ENCODE data around the gene ASCL4. TPM values are rescaled to one million over a fixed set of nuclear protein-coding genes. Genes with fewer than 3 reads are reported as not detected.

ASCL4 gene
- total RNA-seq, 1 experiment from 2014 or later = not detected

DNA sequence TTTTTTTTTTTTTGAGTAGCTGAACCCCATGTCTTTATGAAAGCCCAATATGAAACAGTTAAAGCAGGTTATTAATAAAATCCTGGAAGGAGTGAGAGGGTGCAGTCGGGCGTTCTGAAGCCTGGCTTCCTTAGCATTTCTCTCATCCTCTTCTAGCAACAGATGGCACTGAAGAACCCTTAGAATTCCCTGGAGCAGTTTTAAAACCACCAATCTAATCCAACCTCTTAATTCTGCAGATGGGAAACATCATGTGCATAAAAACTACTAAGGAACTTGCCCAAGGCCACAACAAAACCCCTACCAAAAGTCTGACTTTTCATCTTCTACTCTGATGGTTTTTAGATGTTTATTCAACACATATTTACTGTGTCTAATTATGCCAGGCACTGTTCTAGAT lies 38.7 kb upstream of the ASCL4 start:
- Histone ChIP-seq H4K20me1 (ENCODE audit: insufficient read depth) (no peaks in the 10 kb centered on the region), H3K4me1 (replicated peaks; ENCODE audit: insufficient read depth) (peaks cover 6% of the 10 kb centered on the region), H3K36me3 (ENCODE audit: low read depth) (peaks cover 38% of the 10 kb centered on the region), H3K9me3 (ENCODE audit: insufficient read depth, low read depth) (no peaks in the 10 kb centered on the region), H3K4me3 (no peak overlapping the region), H3K27me3 (ENCODE audit: insufficient read depth, low read depth) (no peaks in the 10 kb centered on the region), H3K9me2 (ENCODE audit: insufficient read depth) (no peaks in the 10 kb centered on the region), H2AFZ (no peak overlapping the region), H3K27ac (no peak overlapping the region), H3K79me2 (ENCODE audit: low read depth) (no peaks in the 10 kb centered on the region), H3F3A (ENCODE audit: insufficient read depth, low read depth) (peaks cover 8% of the 10 kb centered on the region; the same call in 1 of the 2 replicates), H3K4me2 (no peak overlapping the region)
- ChIA-PET POLR2A (ENCODE audit: unreplicated experiment) (no interaction called here), CTCF (no interaction called here)
- TF ChIP-seq EZH2 (IDR thresholded peaks at IDR 0.05; ENCODE audit: low read depth) = no peak
- TF ChIP-seq, protein P1, sequence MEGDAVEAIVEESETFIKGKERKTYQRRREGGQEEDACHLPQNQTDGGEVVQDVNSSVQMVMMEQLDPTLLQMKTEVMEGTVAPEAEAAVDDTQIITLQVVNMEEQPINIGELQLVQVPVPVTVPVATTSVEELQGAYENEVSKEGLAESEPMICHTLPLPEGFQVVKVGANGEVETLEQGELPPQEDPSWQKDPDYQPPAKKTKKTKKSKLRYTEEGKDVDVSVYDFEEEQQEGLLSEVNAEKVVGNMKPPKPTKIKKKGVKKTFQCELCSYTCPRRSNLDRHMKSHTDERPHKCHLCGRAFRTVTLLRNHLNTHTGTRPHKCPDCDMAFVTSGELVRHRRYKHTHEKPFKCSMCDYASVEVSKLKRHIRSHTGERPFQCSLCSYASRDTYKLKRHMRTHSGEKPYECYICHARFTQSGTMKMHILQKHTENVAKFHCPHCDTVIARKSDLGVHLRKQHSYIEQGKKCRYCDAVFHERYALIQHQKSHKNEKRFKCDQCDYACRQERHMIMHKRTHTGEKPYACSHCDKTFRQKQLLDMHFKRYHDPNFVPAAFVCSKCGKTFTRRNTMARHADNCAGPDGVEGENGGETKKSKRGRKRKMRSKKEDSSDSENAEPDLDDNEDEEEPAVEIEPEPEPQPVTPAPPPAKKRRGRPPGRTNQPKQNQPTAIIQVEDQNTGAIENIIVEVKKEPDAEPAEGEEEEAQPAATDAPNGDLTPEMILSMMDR (conservative IDR thresholded peaks at IDR 0.05) = no peak
- DNase-seq = no peak
- no TSS peak for BruUV-seq (replicated peaks)
- intact Hi-C loops (cut with micrococcal nuclease; ENCODE audit: unreplicated experiment) = no loop called here

DNA sequence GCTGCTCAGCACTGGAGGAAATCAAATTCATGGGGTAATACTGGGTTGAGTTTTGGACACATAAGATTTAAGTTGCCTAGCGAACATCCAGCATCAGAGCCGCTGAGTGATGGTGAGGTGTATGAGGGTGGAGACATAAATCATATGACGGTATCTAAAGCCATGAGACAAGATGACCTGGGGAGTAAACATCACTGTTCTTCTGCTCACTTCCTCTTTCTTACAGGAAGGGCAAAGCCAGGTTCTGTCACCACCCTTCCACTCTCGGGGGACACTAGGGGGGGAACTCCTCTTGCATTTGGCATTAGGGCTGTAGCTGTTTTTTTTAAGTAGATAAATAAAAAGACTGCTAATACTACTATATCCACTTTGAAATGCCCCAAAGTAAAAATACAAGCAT lies 37.6 kb upstream of the ASCL4 start:
- Histone ChIP-seq H3K27ac (no peak overlapping the region), H3K36me3 (ENCODE audit: low read depth) (peaks cover 41% of the 10 kb centered on the region), H3K4me3 (no peak overlapping the region), H3K4me2 (no peak overlapping the region), H3K79me2 (ENCODE audit: low read depth) (no peaks in the 10 kb centered on the region), H3F3A (ENCODE audit: insufficient read depth, low read depth) (peaks cover 3% of the 10 kb centered on the region; the same call in 1 of the 2 replicates), H2AFZ (no peak overlapping the region), H4K20me1 (ENCODE audit: insufficient read depth) (no peaks in the 10 kb centered on the region), H3K9me3 (ENCODE audit: insufficient read depth, low read depth) (no peaks in the 10 kb centered on the region), H3K27me3 (ENCODE audit: insufficient read depth, low read depth) (no peaks in the 10 kb centered on the region), H3K4me1 (replicated peaks; ENCODE audit: insufficient read depth) (peaks cover 1% of the 10 kb centered on the region), H3K9me2 (ENCODE audit: insufficient read depth) (no peaks in the 10 kb centered on the region)
- intact Hi-C loops (cut with micrococcal nuclease; ENCODE audit: unreplicated experiment) = no loop called here
- ChIA-PET POLR2A (ENCODE audit: unreplicated experiment) (no interaction called here), CTCF (no interaction called here)
- no TSS peak for BruUV-seq (replicated peaks)
- DNase-seq = no peak
- TF ChIP-seq EZH2 (IDR thresholded peaks at IDR 0.05; ENCODE audit: low read depth) = no peak
- TF ChIP-seq, protein P1 (conservative IDR thresholded peaks at IDR 0.05) = no peak

GRCh38 chr12:107748472-107748871 lies 26.0 kb upstream of the ASCL4 start:
- TF ChIP-seq, protein P1 (conservative IDR thresholded peaks at IDR 0.05) = no peak
- no peak for TF ChIP-seq EZH2 (IDR thresholded peaks at IDR 0.05; ENCODE audit: low read depth)
- Histone ChIP-seq H3K4me3 (no peak overlapping the region), H4K20me1 (ENCODE audit: insufficient read depth) (peaks cover 6% of the 10 kb centered on the region; the same call in 1 of the 2 replicates), H3K4me2 (no peak overlapping the region), H3K27ac (no peak overlapping the region), H3K4me1 (replicated peaks; ENCODE audit: insufficient read depth) (no peaks in the 10 kb centered on the region), H2AFZ (no peak overlapping the region), H3F3A (ENCODE audit: insufficient read depth, low read depth) (no peaks in the 10 kb centered on the region), H3K9me2 (ENCODE audit: insufficient read depth) (no peaks in the 10 kb centered on the region), H3K27me3 (ENCODE audit: insufficient read depth, low read depth) (no peaks in the 10 kb centered on the region), H3K79me2 (ENCODE audit: low read depth) (no peaks in the 10 kb centered on the region), H3K9me3 (ENCODE audit: insufficient read depth, low read depth) (no peaks in the 10 kb centered on the region), H3K36me3 (ENCODE audit: low read depth) (peaks cover 36% of the 10 kb centered on the region)
- intact Hi-C loops (cut with micrococcal nuclease; ENCODE audit: unreplicated experiment) = no loop called here
- DNase-seq = no peak
- POLR2A ChIA-PET (ENCODE audit: unreplicated experiment) = interaction anchor here (0.5 kb wide), 1 partner anchor 46 kb away, joined by 4 read pairs; no protein-coding TSS in a partner anchor
- CTCF ChIA-PET = no interaction called here
- BruUV-seq (replicated peaks) = no TSS peak

All from PC-9 (cell line).